HG03457 (cell line): ENCODE results near the gene SNX10.

Experiments
- ATAC-seq: cut with Tn5 transposase; IDR thresholded peaks from one replicate; pipeline ENCODE4 v1.9.1; 2021; ENCODE audit warnings: moderate number of reproducible peaks; ENCODE audit not compliant: unreplicated experiment

Gene SNX10

DNA sequence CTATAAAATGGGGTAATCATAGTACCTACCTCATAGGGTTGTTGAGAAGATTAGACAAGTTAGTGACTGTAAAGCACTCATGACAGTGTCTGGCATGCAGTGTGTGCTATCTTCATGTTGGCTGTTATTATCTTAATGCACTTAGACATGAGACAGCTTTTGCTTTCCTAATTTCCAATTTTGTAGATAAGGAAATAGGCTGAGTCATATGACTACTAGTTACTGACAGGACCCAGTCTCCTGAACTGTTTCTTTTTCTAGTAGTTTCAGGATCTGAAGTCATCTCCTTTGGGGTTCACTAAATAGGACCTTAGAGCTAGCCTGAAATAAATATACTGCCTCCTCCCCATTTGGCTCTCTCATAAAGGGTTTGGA is 74.2 kb downstream of the SNX10 start:
- no peak for ATAC-seq

DNA sequence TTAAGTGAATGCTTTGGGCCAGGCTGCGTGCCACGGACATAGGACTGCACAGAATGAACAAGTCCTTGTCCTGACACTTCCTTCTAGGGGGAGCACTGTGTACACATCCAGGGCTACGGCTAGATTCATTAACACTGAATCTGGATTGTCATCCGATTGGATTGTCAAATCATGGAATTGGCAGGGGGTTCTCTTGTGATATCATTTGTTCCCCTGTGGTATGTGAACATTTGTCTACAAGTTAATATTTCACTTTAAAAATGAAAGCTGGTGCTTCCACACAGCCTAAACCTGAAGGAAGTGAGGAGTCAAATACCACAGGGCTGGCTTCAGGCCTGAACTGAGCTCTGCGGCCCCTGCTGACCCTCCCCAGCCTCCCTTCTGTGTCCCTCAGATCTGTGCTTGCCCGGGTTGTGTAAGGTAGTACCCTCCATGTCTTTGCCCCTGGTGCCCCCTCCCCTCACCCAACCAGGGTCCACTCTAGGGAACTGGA is 75.6 kb downstream of the SNX10 start:
- ATAC-seq, result no peak

DNA sequence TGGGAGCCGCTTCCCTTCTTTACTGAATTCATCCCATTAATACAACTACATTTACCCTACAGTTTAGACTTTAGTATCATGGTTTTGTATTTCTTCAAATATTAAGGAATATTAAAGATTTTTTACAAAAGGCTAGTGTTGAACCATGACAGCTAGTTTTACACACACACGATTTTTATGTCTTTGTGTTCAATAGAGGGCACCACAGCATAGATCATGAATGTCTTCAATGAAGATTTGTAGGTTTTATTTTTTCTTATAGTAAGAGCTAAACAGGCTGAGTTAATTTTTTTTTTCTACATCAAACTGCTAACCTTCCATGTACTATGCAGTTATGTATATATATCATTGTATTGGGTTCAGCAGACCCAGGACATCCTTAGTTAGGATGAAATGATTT is 76.9 kb downstream of the SNX10 start:
- no peak for ATAC-seq

GRCh38 chr7:26369593-26369992 is 77.9 kb downstream of the SNX10 start:
- no peak for ATAC-seq

DNA sequence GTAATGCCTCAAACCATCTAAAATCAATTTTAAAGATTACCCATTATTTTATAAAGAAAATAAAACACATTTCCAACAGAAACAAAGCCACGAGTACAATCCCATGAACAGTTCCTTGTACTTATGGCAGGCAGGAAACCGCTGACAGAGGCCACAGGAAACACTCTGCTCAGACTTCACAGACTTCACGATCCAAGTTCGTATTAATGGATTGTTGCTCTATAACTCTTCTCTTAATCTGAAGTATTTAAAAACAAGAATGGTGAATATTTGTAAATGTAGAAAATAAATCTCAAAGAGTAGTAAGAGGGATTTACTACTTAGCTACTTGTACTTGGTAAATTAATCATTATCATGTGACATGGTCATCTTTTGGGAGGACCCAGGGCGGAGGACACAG is 78.3 kb downstream of the SNX10 start:
- no peak for ATAC-seq

DNA sequence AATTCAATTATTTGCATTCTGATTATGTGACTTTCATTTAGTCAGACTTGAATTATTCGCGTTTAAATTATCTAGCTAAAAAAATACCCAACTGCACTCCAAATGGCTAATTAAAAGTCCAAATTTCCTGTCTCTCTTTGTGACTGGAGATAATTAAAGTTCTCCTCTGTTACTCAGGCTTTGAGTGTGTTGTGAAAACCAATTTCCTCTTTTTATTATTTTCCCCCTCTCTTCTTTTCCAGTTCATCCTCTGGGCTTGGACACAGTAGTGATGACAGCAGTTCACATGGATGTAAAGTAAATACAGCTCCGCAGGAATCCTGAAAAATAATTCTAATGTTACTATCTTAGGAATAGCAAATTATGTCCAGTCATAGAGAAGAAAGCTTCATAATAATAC is 80.6 kb downstream of the SNX10 start:
- ATAC-seq, result no peak

GRCh38 chr7:26372704-26373103 is 81.0 kb downstream of the SNX10 start:
- no peak for ATAC-seq

DNA sequence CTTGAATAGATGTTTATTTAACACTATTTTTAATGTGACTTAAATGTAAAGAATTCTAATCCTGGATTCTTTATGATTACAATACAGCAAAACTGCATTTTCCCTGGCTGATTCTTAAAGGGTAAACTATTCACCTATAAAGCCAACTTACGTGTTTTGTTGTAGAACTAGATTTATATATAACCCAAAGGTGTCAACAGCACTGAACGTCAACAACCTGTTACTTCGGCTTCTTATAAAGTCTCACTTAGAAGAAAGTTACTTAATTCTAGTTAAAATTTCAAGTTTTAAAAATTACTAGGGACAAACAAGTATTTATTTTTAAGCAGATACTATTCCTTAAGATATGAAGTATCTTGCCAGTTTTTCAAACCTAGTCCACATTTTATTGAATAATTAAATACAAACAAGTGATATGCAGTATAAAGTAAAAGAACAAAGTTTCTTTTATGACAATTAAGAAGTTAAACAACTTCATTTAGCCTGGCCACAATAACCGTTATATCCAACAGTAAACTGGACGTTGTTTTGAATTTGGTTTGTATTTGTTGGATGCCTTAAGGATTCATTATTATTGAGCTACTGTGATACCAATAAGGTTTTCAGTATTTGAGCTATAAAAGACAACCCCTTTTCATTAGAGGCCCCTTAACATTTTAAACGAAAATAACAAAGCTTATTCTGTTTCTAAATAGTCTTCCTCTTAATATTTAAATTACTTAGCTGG is 83.1 kb downstream of the SNX10 start:
- ATAC-seq, result no peak

GRCh38 chr7:26375726-26376174 is 84.1 kb downstream of the SNX10 start:
- no peak for ATAC-seq

- no peak for ATAC-seq
Measured at GRCh38 chr7:26376175-26376917, 84.7 kb downstream of the SNX10 start.

GRCh38 chr7:26378016-26378415 is 86.4 kb downstream of the SNX10 start:
- ATAC-seq, result no peak

DNA sequence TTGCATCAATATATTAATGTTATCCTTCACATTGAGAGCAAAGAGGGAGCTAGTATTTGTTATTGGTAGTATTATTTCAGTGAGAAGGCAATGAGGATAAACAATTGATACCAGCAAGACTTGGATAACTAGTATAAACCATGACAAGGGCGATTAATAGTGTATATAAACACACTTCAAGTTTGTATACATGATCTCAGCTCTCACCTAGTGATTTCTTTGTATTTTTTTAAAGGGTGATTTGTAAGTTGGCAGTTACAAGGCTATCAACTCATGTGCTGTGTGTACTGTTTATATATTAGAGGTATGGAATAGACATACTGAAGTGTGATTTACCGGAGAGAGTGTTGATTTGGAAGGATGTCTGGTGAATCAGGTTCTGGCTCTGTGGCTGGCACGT is 88.0 kb downstream of the SNX10 start:
- no peak for ATAC-seq

DNA sequence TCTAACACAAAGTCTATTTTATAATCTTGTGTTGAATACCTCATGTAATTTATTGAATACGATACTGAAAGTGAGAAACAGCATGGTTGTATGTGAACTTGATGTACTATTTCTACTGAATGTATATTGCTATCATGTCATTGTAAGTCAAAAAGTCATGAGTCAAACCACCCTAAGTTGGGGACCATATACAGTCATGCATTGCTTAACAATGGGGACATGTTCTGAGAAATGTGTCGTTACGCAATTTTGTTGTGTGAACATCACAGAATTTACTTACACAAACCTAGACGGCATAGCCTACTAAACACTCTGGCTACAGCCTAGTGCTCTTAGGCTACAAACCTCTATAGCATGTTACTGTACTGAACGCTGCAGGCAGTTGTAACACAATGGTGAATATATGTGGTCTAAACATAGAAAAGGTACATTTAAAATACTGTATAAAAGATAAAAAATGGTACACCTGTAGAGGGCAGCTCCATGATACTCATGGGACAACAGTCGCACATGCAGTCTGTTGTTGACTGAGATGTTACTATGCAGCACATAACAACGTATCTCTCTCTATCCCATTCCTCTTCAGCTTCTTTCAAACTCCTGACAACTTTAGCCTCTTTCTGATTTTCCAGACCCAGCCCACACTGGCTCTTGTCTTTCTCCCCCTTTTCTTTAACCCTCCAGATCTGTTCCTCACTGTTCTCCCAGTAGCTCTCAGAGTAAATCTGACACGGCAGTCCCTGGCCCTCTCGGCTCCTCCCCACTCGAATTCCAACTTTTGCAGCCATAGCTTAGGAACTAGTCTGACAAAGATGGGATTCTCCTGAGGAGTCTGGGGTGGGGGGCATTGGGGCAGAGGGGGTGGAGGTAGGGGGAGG is 90.1 kb downstream of the SNX10 start:
- ATAC-seq, result no peak

- ATAC-seq, result no peak
Measured at GRCh38 chr7:26385240-26385639, 93.6 kb downstream of the SNX10 start.

DNA sequence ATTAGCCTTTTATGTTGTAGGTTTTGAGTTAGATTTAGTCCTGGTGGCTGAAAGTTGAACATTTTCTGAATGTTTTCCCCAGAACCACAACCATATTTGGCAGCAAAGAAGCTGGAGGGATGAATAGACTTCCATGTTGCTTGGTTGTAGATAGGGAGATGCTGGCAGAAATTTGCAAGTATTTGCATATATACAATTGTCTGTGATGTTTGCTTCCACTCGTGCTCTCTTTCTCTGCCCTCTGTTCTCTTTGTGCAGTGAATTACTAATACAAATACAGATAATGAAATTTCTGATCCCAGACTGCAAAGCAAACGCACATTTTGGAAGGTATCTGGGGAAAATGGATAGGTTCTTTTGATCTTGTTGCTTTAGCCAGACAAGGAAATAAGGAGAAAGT is 96.1 kb downstream of the SNX10 start:
- ATAC-seq, result no peak

DNA sequence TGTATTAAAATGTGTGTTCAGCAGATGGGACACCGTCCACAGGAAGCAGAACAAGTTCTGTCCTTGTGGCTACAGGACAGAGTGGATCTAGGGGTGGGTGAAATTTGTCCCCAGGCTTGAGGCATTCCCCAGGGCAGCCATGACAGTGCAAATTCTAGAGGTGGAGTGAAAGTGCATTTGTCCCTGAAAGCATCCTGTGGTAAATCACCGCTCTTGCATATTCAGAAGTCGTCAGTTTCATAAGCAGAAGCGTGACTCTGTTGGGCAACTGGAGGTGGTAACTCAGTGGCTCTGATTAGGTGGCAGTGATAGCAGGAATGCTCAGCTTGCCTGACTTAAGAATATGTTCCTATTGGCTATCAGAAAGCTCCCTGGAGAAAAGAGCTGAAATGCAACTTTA is 96.6 kb downstream of the SNX10 start:
- peak; percentile 68 for ATAC-seq

GRCh38 chr7:26390016-26390415 is 98.4 kb downstream of the SNX10 start:
- ATAC-seq, result no peak

DNA sequence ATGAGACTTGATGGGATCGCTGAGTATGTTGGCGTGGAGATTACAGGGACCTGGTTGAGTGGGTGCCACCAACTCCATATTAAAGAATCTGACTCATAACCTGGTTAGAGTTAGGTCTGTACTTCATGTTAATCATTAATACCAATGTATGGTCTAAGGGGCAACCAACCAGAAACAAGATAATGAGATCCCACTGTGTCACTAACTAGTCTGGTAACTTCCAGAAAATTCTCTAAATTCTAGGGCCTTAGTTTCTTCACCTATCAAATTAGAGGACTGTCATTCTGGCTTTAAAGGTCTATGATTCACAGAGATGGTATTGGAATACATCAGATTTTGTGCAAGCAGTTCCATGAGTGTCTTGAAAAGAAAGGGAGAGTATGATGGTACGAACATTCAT is 102.2 kb downstream of the SNX10 start:
- ATAC-seq, result no peak

DNA sequence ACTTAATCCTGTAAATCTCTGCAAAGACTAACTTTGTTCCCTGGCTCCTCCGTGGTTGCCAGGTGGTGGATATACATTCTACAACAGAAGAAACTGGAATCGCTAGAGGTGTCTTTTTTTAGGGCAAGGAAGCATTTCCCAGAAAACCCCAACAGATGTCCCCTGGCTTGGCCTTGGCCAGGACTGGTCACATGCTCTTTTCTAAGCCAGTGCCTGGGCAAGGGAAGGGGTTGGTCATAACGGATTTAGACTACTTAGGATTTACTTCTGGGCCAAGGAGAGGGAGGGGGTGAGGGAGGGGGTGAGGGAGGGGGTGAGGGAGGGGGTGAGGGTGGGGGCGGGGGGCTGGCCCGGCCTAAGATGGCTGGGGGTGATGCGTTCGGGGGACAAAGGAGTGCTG is 105.7 kb downstream of the SNX10 start:
- ATAC-seq, result no peak

GRCh38 chr7:26397796-26398426 is 106.2 kb downstream of the SNX10 start:
- ATAC-seq, result peak; percentile 19

DNA sequence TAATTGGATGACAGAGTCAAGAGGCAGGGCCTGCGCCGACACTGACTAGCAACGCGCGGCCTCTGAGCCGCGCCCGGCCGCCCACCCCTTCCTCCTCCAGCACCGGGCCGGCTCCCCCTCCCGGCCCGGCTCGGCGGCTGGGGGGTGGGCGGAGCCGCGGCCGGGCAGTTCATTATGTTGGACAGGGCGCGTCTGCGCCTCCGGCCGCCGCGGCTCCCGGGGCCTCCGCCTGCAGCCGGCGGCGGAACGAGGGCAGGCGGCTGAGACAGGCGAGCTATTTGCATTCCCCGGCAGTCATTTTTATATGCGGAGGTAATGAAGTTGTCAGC is 106.7 kb downstream of the SNX10 start:
- peak; percentile 32 for ATAC-seq
